ENCODE results near the gene XYLT1. TPM values are rescaled to one million over a fixed set of nuclear protein-coding genes. Genes with fewer than 3 reads are reported as not detected.

Gene XYLT1
- polyA plus RNA-seq, 1 of the 3 experiments (the other 2 are of a cell fraction): 17.6 TPM

- Histone ChIP-seq H4K20me1 (ENCODE audit: insufficient read depth) (peaks cover 98% of the 10 kb centered on the region), H3K36me3 (replicated peaks in 1 of 2; ENCODE audit: control insufficient read depth in 1 of 2, insufficient read depth in 2 of 2, low read length in 1 of 2) (peaks cover 0 to 17% of the 10 kb centered on the region in 2 experiments), H3K9me3 (no peaks in the 10 kb centered on the region), H3F3A (replicated peaks; ENCODE audit: insufficient read depth) (peaks cover 17% of the 10 kb centered on the region), H3K27ac (ENCODE audit: low read depth in 2 of 2, low read length in 1 of 2) (no peak overlapping the region), H2AFZ (ENCODE audit: low read depth) (no peak overlapping the region), H3K79me2 (ENCODE audit: insufficient read depth) (peaks cover 100% of the 10 kb centered on the region), H3K27me3 (ENCODE audit: insufficient read depth) (no peaks in the 10 kb centered on the region), H3K9ac (no peak overlapping the region), H3K4me2 (no peak overlapping the region), H3K4me3 (ENCODE audit: low read depth in 2 of 2, low read length in 1 of 2) (no peak overlapping the region), H3K4me1 (ENCODE audit: control insufficient read depth in 1 of 2, insufficient read depth in 2 of 2, low read depth in 1 of 2, low read length in 1 of 2) (peaks cover 4 to 8% of the 10 kb centered on the region in 2 experiments; a peak in 2 of 4 replicates), H3K9me2 (no peaks in the 10 kb centered on the region)
- no peak for DNase-seq
- CTCF ChIA-PET: interaction anchor here (1.0 kb wide), 1 partner anchor 11 kb away, joined by 3 read pairs; no protein-coding TSS in a partner anchor
- WGBS (ENCODE audit: low lambda C conversion rate): 79% methylated on average over 7 of the region's 7 CpGs
- TF ChIP-seq TEAD4 (IDR thresholded peaks at IDR 0.05; ENCODE audit: borderline replicate concordance, insufficient read depth): no peak
- TF ChIP-seq RAD21 (IDR thresholded peaks at IDR 0.05; ENCODE audit: low read length): no peak
- TF ChIP-seq EZH2phosphoT487 (IDR thresholded peaks at IDR 0.05; ENCODE audit: borderline replicate concordance, low read depth): no peak
- TF ChIP-seq RCOR1 (IDR thresholded peaks at IDR 0.05; ENCODE audit: low read length): no peak
- TF ChIP-seq TAF1 (IDR thresholded peaks at IDR 0.05; ENCODE audit: borderline replicate concordance, low read depth, low read length): no peak
- TF ChIP-seq YY1 (IDR thresholded peaks at IDR 0.05; ENCODE audit: low read depth): no peak
- TF ChIP-seq TCF12 (IDR thresholded peaks at IDR 0.05): no peak
- TF ChIP-seq SIN3A (IDR thresholded peaks at IDR 0.05; ENCODE audit: borderline replicate concordance, low read depth, low read length): no peak
- TF ChIP-seq MXI1 (IDR thresholded peaks at IDR 0.05; ENCODE audit: low read depth, low read length): no peak
- no peak for TF ChIP-seq EP300 (IDR thresholded peaks at IDR 0.05; ENCODE audit: borderline replicate concordance in 1 of 2, low read depth in 1 of 2, low read length in 1 of 2)
- POLR2A ChIA-PET: no interaction called here
These were observed 130.8 kb downstream of the XYLT1 start for GRCh38 chr16:17339764-17340541.

DNA sequence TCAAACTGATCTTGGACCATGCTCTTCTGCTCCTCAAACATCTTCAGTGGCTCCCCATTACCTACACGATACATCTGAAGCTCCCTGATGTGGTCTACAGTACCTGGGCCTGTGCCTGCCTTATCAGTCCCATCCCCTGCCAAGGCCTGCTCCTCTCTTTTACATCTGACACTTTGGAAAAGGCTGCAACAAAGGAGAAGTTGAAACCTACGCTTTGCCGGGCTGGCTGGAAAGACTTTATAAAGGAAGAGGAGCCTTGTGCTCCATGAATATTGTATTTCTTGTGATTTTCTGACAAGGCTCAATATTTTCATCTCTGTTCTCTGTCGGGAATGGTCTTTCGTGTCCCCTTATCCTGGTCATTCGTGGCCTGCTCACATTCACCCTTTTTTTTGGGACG, 132.5 kb downstream of the XYLT1 start:
- Histone ChIP-seq H3K4me3 (ENCODE audit: low read depth in 2 of 2, low read length in 1 of 2) (no peak overlapping the region), H3K79me2 (ENCODE audit: insufficient read depth) (peaks cover 99% of the 10 kb centered on the region), H3K9me3 (no peaks in the 10 kb centered on the region), H3K9me2 (no peaks in the 10 kb centered on the region), H3F3A (replicated peaks; ENCODE audit: insufficient read depth) (peaks cover 17% of the 10 kb centered on the region), H3K9ac (no peak overlapping the region), H3K36me3 (replicated peaks in 1 of 2; ENCODE audit: control insufficient read depth in 1 of 2, insufficient read depth in 2 of 2, low read length in 1 of 2) (peaks cover 0 to 16% of the 10 kb centered on the region in 2 experiments), H4K20me1 (ENCODE audit: insufficient read depth) (peaks cover 95% of the 10 kb centered on the region), H3K27me3 (ENCODE audit: insufficient read depth) (no peaks in the 10 kb centered on the region), H3K27ac (ENCODE audit: low read depth in 2 of 2, low read length in 1 of 2) (no peak overlapping the region), H3K4me1 (ENCODE audit: control insufficient read depth in 1 of 2, insufficient read depth in 2 of 2, low read depth in 1 of 2, low read length in 1 of 2) (peaks cover 4 to 8% of the 10 kb centered on the region in 2 experiments; a peak in 2 of 4 replicates), H2AFZ (ENCODE audit: low read depth) (no peak overlapping the region), H3K4me2 (no peak overlapping the region)
- WGBS (ENCODE audit: low lambda C conversion rate): 84% methylated on average over 7 of the region's 7 CpGs
- TF ChIP-seq, protein P1, sequence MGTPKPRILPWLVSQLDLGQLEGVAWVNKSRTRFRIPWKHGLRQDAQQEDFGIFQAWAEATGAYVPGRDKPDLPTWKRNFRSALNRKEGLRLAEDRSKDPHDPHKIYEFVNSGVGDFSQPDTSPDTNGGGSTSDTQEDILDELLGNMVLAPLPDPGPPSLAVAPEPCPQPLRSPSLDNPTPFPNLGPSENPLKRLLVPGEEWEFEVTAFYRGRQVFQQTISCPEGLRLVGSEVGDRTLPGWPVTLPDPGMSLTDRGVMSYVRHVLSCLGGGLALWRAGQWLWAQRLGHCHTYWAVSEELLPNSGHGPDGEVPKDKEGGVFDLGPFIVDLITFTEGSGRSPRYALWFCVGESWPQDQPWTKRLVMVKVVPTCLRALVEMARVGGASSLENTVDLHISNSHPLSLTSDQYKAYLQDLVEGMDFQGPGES (IDR thresholded peaks at IDR 0.05; ENCODE audit: low read depth, low read length): no peak
- no peak for TF ChIP-seq MEF2A (IDR thresholded peaks at IDR 0.05; ENCODE audit: borderline replicate concordance, low read depth)
- TF ChIP-seq USF1 (IDR thresholded peaks at IDR 0.05; ENCODE audit: borderline replicate concordance, low read depth): no peak
- TF ChIP-seq CHD2 (IDR thresholded peaks at IDR 0.05; ENCODE audit: low read length, partially characterized antibody): no peak
- TF ChIP-seq, protein P2, sequence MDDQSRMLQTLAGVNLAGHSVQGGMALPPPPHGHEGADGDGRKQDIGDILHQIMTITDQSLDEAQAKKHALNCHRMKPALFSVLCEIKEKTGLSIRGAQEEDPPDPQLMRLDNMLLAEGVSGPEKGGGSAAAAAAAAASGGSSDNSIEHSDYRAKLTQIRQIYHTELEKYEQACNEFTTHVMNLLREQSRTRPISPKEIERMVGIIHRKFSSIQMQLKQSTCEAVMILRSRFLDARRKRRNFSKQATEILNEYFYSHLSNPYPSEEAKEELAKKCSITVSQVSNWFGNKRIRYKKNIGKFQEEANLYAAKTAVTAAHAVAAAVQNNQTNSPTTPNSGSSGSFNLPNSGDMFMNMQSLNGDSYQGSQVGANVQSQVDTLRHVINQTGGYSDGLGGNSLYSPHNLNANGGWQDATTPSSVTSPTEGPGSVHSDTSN (IDR thresholded peaks at IDR 0.05): no peak
- TF ChIP-seq POLR2AphosphoS5 (IDR thresholded peaks at IDR 0.05; ENCODE audit: low read depth, low read length): no peak
- TF ChIP-seq TAF1 (IDR thresholded peaks at IDR 0.05; ENCODE audit: borderline replicate concordance, low read depth, low read length): no peak
- no peak for TF ChIP-seq RFX5 (IDR thresholded peaks at IDR 0.05; ENCODE audit: low read length)
- TF ChIP-seq EZH2phosphoT487 (IDR thresholded peaks at IDR 0.05; ENCODE audit: borderline replicate concordance, low read depth): no peak
- no peak for TF ChIP-seq GATA2 (CRISPR knock-in tag; IDR thresholded peaks at IDR 0.05)
- no peak for TF ChIP-seq NFIC (IDR thresholded peaks at IDR 0.05; ENCODE audit: borderline replicate concordance)
- no peak for TF ChIP-seq EP300 (IDR thresholded peaks at IDR 0.05; ENCODE audit: borderline replicate concordance in 1 of 2, low read depth in 1 of 2, low read length in 1 of 2)
- TF ChIP-seq FOXJ3 (CRISPR knock-in tag; IDR thresholded peaks at IDR 0.05): no peak
- TF ChIP-seq TEAD4 (IDR thresholded peaks at IDR 0.05; ENCODE audit: borderline replicate concordance, insufficient read depth): no peak
- POLR2A ChIA-PET: no interaction called here
- CTCF ChIA-PET: no interaction called here
- DNase-seq: no peak

Data from SK-N-SH (cell line).